ENCODE results near the gene PFKFB3.

DNA sequence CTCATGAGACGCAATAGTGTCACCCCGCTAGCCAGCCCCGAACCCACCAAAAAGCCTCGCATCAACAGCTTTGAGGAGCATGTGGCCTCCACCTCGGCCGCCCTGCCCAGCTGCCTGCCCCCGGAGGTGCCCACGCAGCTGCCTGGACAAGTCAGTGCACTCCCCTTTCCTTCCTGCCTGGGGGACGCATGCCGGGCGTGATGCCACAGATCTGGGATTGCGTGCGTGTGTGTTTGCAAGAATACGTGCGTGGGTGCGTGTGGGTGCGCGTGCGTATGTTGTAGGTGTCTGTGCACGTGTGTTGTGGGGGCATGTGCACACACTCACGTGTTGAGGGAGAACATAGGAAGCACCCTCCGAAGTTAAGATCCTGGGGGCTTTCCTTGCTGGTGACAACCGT is 23.5 kb downstream of the PFKFB3 start:
- TF ChIP-seq ESRRG (CRISPR knock-in tag; IDR thresholded peaks at IDR 0.05) = no peak
- TF ChIP-seq, protein P1, sequence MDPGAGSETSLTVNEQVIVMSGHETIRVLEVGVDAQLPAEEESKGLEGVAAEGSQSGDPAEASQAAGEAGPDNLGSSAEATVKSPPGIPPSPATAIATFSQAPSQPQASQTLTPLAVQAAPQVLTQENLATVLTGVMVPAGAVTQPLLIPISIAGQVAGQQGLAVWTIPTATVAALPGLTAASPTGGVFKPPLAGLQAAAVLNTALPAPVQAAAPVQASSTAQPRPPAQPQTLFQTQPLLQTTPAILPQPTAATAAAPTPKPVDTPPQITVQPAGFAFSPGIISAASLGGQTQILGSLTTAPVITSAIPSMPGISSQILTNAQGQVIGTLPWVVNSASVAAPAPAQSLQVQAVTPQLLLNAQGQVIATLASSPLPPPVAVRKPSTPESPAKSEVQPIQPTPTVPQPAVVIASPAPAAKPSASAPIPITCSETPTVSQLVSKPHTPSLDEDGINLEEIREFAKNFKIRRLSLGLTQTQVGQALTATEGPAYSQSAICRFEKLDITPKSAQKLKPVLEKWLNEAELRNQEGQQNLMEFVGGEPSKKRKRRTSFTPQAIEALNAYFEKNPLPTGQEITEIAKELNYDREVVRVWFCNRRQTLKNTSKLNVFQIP (CRISPR knock-in tag; IDR thresholded peaks at IDR 0.05; ENCODE audit: borderline replicate concordance, low read depth) = no peak
- TF ChIP-seq CSDC2 (CRISPR knock-in tag; IDR thresholded peaks at IDR 0.05) = no peak
- TF ChIP-seq ARNTL (CRISPR knock-in tag; IDR thresholded peaks at IDR 0.05; ENCODE audit: borderline replicate concordance, low read depth) = no peak
- no peak for TF ChIP-seq ZFP3 (CRISPR knock-in tag; IDR thresholded peaks at IDR 0.05)
- TF ChIP-seq OSR1 (CRISPR knock-in tag; IDR thresholded peaks at IDR 0.05) = no peak
- TF ChIP-seq GLIS3 (CRISPR knock-in tag; IDR thresholded peaks at IDR 0.05) = no peak
- TF ChIP-seq, protein P2, sequence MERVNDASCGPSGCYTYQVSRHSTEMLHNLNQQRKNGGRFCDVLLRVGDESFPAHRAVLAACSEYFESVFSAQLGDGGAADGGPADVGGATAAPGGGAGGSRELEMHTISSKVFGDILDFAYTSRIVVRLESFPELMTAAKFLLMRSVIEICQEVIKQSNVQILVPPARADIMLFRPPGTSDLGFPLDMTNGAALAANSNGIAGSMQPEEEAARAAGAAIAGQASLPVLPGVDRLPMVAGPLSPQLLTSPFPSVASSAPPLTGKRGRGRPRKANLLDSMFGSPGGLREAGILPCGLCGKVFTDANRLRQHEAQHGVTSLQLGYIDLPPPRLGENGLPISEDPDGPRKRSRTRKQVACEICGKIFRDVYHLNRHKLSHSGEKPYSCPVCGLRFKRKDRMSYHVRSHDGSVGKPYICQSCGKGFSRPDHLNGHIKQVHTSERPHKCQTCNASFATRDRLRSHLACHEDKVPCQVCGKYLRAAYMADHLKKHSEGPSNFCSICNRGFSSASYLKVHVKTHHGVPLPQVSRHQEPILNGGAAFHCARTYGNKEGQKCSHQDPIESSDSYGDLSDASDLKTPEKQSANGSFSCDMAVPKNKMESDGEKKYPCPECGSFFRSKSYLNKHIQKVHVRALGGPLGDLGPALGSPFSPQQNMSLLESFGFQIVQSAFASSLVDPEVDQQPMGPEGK (CRISPR knock-in tag; IDR thresholded peaks at IDR 0.05; ENCODE audit: borderline replicate concordance) = no peak
- TF ChIP-seq RARB (CRISPR knock-in tag; IDR thresholded peaks at IDR 0.05) = no peak
- TF ChIP-seq, protein P3, sequence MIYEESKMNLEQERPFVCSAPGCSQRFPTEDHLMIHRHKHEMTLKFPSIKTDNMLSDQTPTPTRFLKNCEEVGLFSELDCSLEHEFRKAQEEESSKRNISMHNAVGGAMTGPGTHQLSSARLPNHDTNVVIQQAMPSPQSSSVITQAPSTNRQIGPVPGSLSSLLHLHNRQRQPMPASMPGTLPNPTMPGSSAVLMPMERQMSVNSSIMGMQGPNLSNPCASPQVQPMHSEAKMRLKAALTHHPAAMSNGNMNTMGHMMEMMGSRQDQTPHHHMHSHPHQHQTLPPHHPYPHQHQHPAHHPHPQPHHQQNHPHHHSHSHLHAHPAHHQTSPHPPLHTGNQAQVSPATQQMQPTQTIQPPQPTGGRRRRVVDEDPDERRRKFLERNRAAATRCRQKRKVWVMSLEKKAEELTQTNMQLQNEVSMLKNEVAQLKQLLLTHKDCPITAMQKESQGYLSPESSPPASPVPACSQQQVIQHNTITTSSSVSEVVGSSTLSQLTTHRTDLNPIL (CRISPR knock-in tag; IDR thresholded peaks at IDR 0.05; ENCODE audit: low read depth) = no peak
- TF ChIP-seq SNAI2 (CRISPR knock-in tag; IDR thresholded peaks at IDR 0.05) = no peak
- no peak for TF ChIP-seq BACH2 (CRISPR knock-in tag; IDR thresholded peaks at IDR 0.05; ENCODE audit: borderline replicate concordance)
- TF ChIP-seq ZNF565 (CRISPR knock-in tag; conservative IDR thresholded peaks at IDR 0.05; ENCODE audit: low read depth) = no peak
- TF ChIP-seq, protein P4, sequence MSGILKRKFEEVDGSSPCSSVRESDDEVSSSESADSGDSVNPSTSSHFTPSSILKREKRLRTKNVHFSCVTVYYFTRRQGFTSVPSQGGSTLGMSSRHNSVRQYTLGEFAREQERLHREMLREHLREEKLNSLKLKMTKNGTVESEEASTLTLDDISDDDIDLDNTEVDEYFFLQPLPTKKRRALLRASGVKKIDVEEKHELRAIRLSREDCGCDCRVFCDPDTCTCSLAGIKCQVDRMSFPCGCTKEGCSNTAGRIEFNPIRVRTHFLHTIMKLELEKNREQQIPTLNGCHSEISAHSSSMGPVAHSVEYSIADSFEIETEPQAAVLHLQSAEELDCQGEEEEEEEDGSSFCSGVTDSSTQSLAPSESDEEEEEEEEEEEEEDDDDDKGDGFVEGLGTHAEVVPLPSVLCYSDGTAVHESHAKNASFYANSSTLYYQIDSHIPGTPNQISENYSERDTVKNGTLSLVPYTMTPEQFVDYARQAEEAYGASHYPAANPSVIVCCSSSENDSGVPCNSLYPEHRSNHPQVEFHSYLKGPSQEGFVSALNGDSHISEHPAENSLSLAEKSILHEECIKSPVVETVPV (CRISPR knock-in tag; IDR thresholded peaks at IDR 0.05) = no peak

Data from SK-N-SH treated with all-trans-retinoic acid at 6 μM for 48 hours (cell line).